SK-N-MC (cell line): ENCODE measurements around the gene TPP2.

Experiments used
- EZH2 ChIP-seq: fragments of 200-600 bp; sonication (generic); IDR thresholded peaks from one replicate; pipeline ENCODE4 v1.6.1; 2017; ENCODE audit warnings: antibody characterized with exemption
- POLR2AphosphoS5 ChIP-seq: IDR thresholded peaks from 2 replicates; pipeline ENCODE4 v1.6.1; 2012; ENCODE audit warnings: mild to moderate bottlenecking, low read depth, low read length, borderline replicate concordance

GRCh38 chr13:102724923-102725322 is 128.1 kb downstream of the TPP2 start:
- no peak for TF ChIP-seq EZH2
- TF ChIP-seq POLR2AphosphoS5 = no peak
